AG10803 (cell line): ENCODE results near the gene DDX54.

Experiments used
- DNase-seq: peaks from one replicate; pipeline ENCODE4 v3.0.0; 2010; ENCODE audit warnings: low read depth
- H3K4me3 ChIP-seq: 2 replicates; pipeline ENCODE4 v1.5.1; 2011; ENCODE audit warnings: mild to moderate bottlenecking, low read length, control low read depth
- CTCF ChIP-seq: conservative IDR thresholded peaks from 2 replicates; pipeline ENCODE4 v1.5.1; 2011; ENCODE audit warnings: mild to moderate bottlenecking, low read length, control low read depth, inconsistent platforms

DDX54 gene

GRCh38 chr12:113113397-113113796 lies 71.9 kb downstream of the DDX54 start:
- H3K4me3 ChIP-seq: no peak overlapping the region
- TF ChIP-seq CTCF: no peak
- DNase-seq: no peak

GRCh38 chr12:113112043-113112899 lies 73.0 kb downstream of the DDX54 start:
- DNase-seq: no peak
- TF ChIP-seq CTCF: no peak
- H3K4me3 ChIP-seq: no peak overlapping the region

GRCh38 chr12:113111247-113111646 lies 74.0 kb downstream of the DDX54 start:
- DNase-seq: no peak
- H3K4me3 ChIP-seq: no peak overlapping the region
- TF ChIP-seq CTCF: no peak

GRCh38 chr12:113109872-113110599 lies 75.2 kb downstream of the DDX54 start:
- no peak overlapping the region for H3K4me3 ChIP-seq
- no peak for DNase-seq
- no peak for TF ChIP-seq CTCF

- DNase-seq: no peak
- no peak for TF ChIP-seq CTCF
- H3K4me3 ChIP-seq: no peak overlapping the region
Observed at GRCh38 chr12:113109360-113109759, 75.9 kb downstream of the DDX54 start.

GRCh38 chr12:113108308-113108707 lies 77.0 kb downstream of the DDX54 start:
- no peak for TF ChIP-seq CTCF
- DNase-seq: no peak
- H3K4me3 ChIP-seq: no peak overlapping the region
